HG03460 (cell line): ENCODE measurements around the gene DRD3.

Experiments used
- ATAC-seq: cut with Tn5 transposase; IDR thresholded peaks from one replicate; pipeline ENCODE4 v1.9.1; 2021; ENCODE audit not compliant: unreplicated experiment

The DRD3 gene

DNA sequence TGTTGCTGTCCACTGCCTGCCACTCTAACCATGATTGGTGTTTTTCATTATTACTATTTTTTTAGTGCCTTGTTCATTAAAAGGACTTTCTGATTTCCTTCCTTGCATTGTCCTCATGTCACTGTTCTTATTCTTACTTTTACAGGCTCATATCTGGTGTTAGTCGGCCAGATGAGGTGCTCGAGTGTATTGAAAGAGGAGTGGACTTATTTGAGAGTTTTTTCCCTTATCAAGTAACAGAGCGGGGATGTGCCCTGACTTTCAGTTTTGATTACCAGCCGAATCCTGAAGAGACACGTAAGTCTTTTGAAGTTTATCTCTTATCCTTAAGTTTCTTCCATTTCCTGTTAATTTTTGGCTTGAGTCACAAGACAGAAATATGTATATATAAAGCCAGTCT is 99.1 kb downstream of the DRD3 start:
- no peak for ATAC-seq

DNA sequence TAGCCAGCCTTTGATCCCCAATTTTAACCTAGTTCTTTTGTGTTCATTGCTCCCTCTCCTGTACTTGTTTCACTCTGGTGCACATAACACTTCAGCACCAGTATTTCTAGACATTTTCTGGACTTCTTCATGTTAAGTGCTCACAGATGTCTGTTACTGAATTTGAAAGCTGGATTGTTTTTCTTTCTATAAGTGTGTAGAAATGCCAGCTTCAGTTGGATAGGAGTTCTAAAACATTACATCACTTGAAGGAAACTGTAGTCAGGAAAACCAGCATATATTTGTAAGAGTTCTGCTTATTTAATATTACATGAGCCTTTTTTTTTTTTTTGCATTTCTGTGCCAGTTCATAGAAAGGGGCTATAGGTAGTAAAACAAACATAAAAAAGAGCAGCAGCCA is 100.7 kb downstream of the DRD3 start:
- ATAC-seq = no peak
